Renal cortex interstitium (tissue), 11 donors: Measurements from ENCODE around the gene HES1. TPM values are rescaled to one million over a fixed set of nuclear protein-coding genes. Genes with fewer than 3 reads are reported as not detected.

Source experiments
- DNase-seq, 11 donors: peaks; one replicate each; pipeline ENCODE4 v3.0.0-alpha.2; 2013; ENCODE audit warnings: low read depth in 9 of 11, low spot score in 4 of 11; ENCODE audit errors: extremely low read depth in 1 of 11
- polyA plus RNA-seq, 3 donors: library from polyadenylated mRNA; unstranded; fragments of 120-200 nt; gene quantifications; one replicate each; pipeline ENCODE4 v1.2.1, GENCODE V29; 2013; ENCODE audit not compliant: insufficient read length in 3 of 3

HES1 gene
- polyA plus RNA-seq, 3 donors = 73.7 to 94.9 (median 76.1) TPM

GRCh38 chr3:194097141-194097882 lies 38.6 kb upstream of the HES1 start:
- no peak for DNase-seq

- DNase-seq = no peak
These were observed 37.7 kb upstream of the HES1 start for GRCh38 chr3:194098081-194098842.

- no peak for DNase-seq
These were observed 37.1 kb upstream of the HES1 start for GRCh38 chr3:194098843-194099183.

- DNase-seq = no peak
These were observed 36.7 kb upstream of the HES1 start for GRCh38 chr3:194099215-194099614.

- no peak for DNase-seq
These were observed 35.0 kb upstream of the HES1 start for GRCh38 chr3:194100856-194101390.

- DNase-seq = no peak
These were observed 34.1 kb upstream of the HES1 start for GRCh38 chr3:194101592-194102432.

- no peak for DNase-seq
These were observed 33.5 kb upstream of the HES1 start for GRCh38 chr3:194102436-194102835.

- no peak for DNase-seq
These were observed 32.4 kb upstream of the HES1 start for GRCh38 chr3:194103505-194103904.

GRCh38 chr3:194103983-194104751 lies 31.8 kb upstream of the HES1 start:
- no peak for DNase-seq

GRCh38 chr3:194105292-194105691 lies 30.7 kb upstream of the HES1 start:
- no peak for DNase-seq

GRCh38 chr3:194107107-194107506 lies 28.8 kb upstream of the HES1 start:
- no peak for DNase-seq

- DNase-seq = no peak
These were observed 26.6 kb upstream of the HES1 start for GRCh38 chr3:194109192-194109863.

- no peak for DNase-seq
These were observed 25.5 kb upstream of the HES1 start for GRCh38 chr3:194110483-194110882.

GRCh38 chr3:194111336-194111735 lies 24.6 kb upstream of the HES1 start:
- no peak for DNase-seq

- DNase-seq = peak in 9 of 11 donors; percentile 75 to 95 (median 88)
These were observed 23.5 kb upstream of the HES1 start for GRCh38 chr3:194112120-194113106.

GRCh38 chr3:194114123-194114522 lies 21.8 kb upstream of the HES1 start:
- DNase-seq = no peak
